ENCODE results near the gene KLF5. TPM values are rescaled to one million over a fixed set of nuclear protein-coding genes. Genes with fewer than 3 reads are reported as not detected.

Gene KLF5
- total RNA-seq, 1 experiment from 2014 or later, result 2.2 TPM

GRCh38 chr13:73069206-73069805 lies 10.5 kb downstream of the KLF5 start:
- no peak overlapping the region for H4K8ac ChIP-seq (replicated peaks; ENCODE audit: insufficient read length, low read depth, low read length)
- H3K9ac ChIP-seq (ENCODE audit: extremely low read depth, insufficient read length, low read length), result no peak overlapping the region
- H3T11ph ChIP-seq (ENCODE audit: low read length), result no peak overlapping the region
- 0 out of 2 replicates have a peak, but pooled peaks cover 3% of the 10 kb centered on the region for H3K4me1 ChIP-seq (ENCODE audit: insufficient read depth, low read length)
- no peak overlapping the region for H2BK12ac ChIP-seq (ENCODE audit: insufficient read length, low read depth, low read length)
- H2BK5ac ChIP-seq (ENCODE audit: insufficient read length, low read length), result no peak overlapping the region
- no peak overlapping the region for H2AK5ac ChIP-seq (ENCODE audit: insufficient read length, low read length)
- no peak overlapping the region for H3K4ac ChIP-seq (ENCODE audit: low read depth, low read length)
- H3K27me3 ChIP-seq (ENCODE audit: insufficient read depth, low read length), result no peaks in the 10 kb centered on the region
- Mint-ChIP-seq H3K27me3 (ENCODE audit: low read depth) (peaks cover 15% of the 10 kb centered on the region), H3K36me3 (ENCODE audit: insufficient read depth in 1 of 3, low read depth in 3 of 3) (peaks cover 0 to 4% (median 0%) of the 10 kb centered on the region in 3 experiments; a peak in 2 of 7 replicates), H3K9me3 (no peaks in the 10 kb centered on the region), H3K4me3 (no peak overlapping the region), H3K27ac (no peak overlapping the region), H3K4me1 (peaks cover 22 to 38% of the 10 kb centered on the region in 2 experiments)
- no peaks in the 10 kb centered on the region for H3K79me2 ChIP-seq (ENCODE audit: insufficient read depth, low read length)
- no peak overlapping the region for H2BK20ac ChIP-seq (ENCODE audit: low read depth, low read length, poor library complexity, severe bottlenecking)
- TF ChIP-seq CTCF (conservative IDR thresholded peaks at IDR 0.05), result no peak
- no peak overlapping the region for H3K18ac ChIP-seq (ENCODE audit: insufficient read length, low read depth, low read length)
- no peak overlapping the region for H4K5ac ChIP-seq (ENCODE audit: insufficient read length, low read depth, low read length)
- no peak overlapping the region for H2BK120ac ChIP-seq (ENCODE audit: low read depth, low read length, poor library complexity, severe bottlenecking)
- no peaks in the 10 kb centered on the region for H4K20me1 ChIP-seq (ENCODE audit: control insufficient read depth, insufficient read depth, insufficient read length)
- H3K27ac ChIP-seq (ENCODE audit: insufficient read length, low read depth, low read length), result no peak overlapping the region
- H3K9me3 ChIP-seq (ENCODE audit: control insufficient read depth, low read depth, low read length), result no peaks in the 10 kb centered on the region
- H2BK15ac ChIP-seq (ENCODE audit: low read depth, low read length), result no peak overlapping the region
- no peak overlapping the region for H3K23ac ChIP-seq (ENCODE audit: insufficient read length, low read depth, low read length)
- H3K4me2 ChIP-seq (ENCODE audit: insufficient read depth, insufficient read length, low read length), result no peak overlapping the region
- no peak overlapping the region for H3K14ac ChIP-seq (ENCODE audit: insufficient read depth, low read length)
- H4K91ac ChIP-seq (ENCODE audit: insufficient read length, low read depth, low read length), result no peak overlapping the region
- H2AFZ ChIP-seq (ENCODE audit: low read length), result no peak overlapping the region
- no peak overlapping the region for H3K56ac ChIP-seq (ENCODE audit: insufficient read length, low read depth, low read length)
- no CpG with 5 or more reads among the region's 1 CpG for WGBS (ENCODE audit: extremely low coverage, insufficient read length, low lambda C conversion rate)
- DNase-seq, result no peak
- no peaks in the 10 kb centered on the region for H3K23me2 ChIP-seq (ENCODE audit: insufficient read length, low read depth, low read length, poor library complexity, severe bottlenecking)
- no peaks in the 10 kb centered on the region for H3K79me1 ChIP-seq (ENCODE audit: insufficient read depth, low read depth, low read length, poor library complexity, severe bottlenecking)

All from H9 (cell line).